ENCODE measurements around the gene LEFTY1.

- TF ChIP-seq, protein P1, sequence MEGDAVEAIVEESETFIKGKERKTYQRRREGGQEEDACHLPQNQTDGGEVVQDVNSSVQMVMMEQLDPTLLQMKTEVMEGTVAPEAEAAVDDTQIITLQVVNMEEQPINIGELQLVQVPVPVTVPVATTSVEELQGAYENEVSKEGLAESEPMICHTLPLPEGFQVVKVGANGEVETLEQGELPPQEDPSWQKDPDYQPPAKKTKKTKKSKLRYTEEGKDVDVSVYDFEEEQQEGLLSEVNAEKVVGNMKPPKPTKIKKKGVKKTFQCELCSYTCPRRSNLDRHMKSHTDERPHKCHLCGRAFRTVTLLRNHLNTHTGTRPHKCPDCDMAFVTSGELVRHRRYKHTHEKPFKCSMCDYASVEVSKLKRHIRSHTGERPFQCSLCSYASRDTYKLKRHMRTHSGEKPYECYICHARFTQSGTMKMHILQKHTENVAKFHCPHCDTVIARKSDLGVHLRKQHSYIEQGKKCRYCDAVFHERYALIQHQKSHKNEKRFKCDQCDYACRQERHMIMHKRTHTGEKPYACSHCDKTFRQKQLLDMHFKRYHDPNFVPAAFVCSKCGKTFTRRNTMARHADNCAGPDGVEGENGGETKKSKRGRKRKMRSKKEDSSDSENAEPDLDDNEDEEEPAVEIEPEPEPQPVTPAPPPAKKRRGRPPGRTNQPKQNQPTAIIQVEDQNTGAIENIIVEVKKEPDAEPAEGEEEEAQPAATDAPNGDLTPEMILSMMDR (conservative IDR thresholded peaks at IDR 0.05; ENCODE audit: low read length), result peak; percentile 78
- TF ChIP-seq EZH2phosphoT487 (IDR thresholded peaks at IDR 0.05; ENCODE audit: borderline replicate concordance, low read depth, low read length), result no peak
These were observed 11.4 kb downstream of the LEFTY1 start for GRCh38 chr1:225877580-225877979.

Measured in OCI-LY7 (cell line).